DND-41 (cell line): ENCODE measurements around the gene PANX2.

Experiments used
- EZH2 ChIP-seq: IDR thresholded peaks from 3 replicates; pipeline ENCODE4 v1.6.1; 2012; ENCODE audit warnings: borderline replicate concordance, low read depth, mild to moderate bottlenecking, moderate library complexity, low read length, inconsistent platforms; ENCODE audit not compliant: severe bottlenecking
- TF ChIP-seq, protein P1 (sequence below): IDR thresholded peaks from 2 replicates; pipeline ENCODE4 v1.5.1; 2012; ENCODE audit warnings: borderline replicate concordance, low read length, moderate library complexity, mild to moderate bottlenecking; ENCODE audit not compliant: poor library complexity, severe bottlenecking; ENCODE audit errors: extremely low read depth

DNA sequence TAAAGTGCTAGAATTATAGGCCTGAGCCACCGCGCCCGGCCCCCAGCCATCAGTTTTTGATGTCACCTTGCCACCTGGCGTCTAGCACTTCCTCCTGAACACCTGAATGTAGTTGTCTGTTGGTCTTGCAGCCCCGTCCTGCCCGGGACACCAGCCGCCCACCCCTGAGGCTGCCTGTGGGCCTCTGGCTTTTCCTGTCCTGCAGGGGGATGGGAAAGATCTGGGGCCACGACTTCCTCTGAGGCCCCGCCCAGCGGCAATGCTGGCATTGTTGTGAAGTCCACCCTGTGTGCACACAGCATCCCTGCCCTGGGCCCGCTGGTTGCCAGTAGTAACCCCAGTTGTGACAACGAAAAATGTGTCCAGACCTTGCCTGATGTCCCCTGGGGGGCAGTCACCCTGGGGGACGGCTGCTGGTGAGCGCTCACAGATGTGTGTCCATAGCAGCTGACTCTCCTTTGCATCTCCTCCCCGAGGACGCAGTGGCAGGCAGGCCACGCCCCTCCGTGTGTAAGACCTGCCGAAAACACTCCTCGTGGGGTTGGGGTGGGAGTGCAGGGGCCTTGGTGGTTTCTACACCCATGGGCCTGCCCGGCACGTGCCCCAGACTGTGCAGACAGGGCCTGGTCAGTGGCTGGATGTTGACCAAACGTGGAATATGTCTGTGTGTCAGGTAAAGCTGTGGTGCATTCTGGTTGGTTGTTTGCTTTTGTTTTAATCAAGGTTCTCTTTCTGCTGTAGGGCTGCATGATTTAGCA lies 37.0 kb downstream of the PANX2 start:
- TF ChIP-seq, protein P1, sequence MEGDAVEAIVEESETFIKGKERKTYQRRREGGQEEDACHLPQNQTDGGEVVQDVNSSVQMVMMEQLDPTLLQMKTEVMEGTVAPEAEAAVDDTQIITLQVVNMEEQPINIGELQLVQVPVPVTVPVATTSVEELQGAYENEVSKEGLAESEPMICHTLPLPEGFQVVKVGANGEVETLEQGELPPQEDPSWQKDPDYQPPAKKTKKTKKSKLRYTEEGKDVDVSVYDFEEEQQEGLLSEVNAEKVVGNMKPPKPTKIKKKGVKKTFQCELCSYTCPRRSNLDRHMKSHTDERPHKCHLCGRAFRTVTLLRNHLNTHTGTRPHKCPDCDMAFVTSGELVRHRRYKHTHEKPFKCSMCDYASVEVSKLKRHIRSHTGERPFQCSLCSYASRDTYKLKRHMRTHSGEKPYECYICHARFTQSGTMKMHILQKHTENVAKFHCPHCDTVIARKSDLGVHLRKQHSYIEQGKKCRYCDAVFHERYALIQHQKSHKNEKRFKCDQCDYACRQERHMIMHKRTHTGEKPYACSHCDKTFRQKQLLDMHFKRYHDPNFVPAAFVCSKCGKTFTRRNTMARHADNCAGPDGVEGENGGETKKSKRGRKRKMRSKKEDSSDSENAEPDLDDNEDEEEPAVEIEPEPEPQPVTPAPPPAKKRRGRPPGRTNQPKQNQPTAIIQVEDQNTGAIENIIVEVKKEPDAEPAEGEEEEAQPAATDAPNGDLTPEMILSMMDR, result no peak
- TF ChIP-seq EZH2, result no peak
